ENCODE measurements around the gene TEX26. TPM values are rescaled to one million over a fixed set of nuclear protein-coding genes. Genes with fewer than 3 reads are reported as not detected.

Gene TEX26
- total and polyA plus RNA-seq, 10 of the 15 experiments (the other 5 are each of a cell fraction or from before 2014, with no cell fraction given): not detected

DNA sequence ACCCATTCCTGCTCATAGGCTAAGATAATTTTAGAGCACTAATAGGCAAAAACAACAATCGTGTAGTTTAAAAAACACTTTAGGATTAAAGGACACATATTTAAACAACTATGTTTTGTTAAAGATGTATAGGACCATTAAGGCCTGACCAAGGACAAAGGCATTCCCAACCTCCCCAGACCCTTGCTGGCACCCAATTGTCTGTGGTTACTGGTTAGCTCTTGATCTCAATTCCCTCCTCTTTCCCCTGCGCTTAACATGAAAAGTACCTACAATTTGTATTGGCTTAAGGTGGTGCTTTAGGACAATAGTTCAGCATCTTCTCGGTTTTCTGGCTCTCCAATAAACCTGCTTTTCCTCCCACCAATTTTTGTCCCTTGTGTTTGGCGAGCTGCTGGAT, 51.0 kb downstream of the TEX26 start:
- Histone ChIP-seq H3K4me1 (ENCODE audit: control insufficient read depth, insufficient read depth, low read length) (peaks cover 5% of the 10 kb centered on the region; the same call in 1 of the 2 replicates), H3K9me3 (replicated peaks; ENCODE audit: control insufficient read depth, insufficient read depth, low read length) (no peaks in the 10 kb centered on the region), H3K79me2 (ENCODE audit: control insufficient read depth, insufficient read depth, low read length) (no peaks in the 10 kb centered on the region), H3K27me3 (replicated peaks in 1 of 2; ENCODE audit: control insufficient read depth in 2 of 2, insufficient read depth in 2 of 2, low read length in 1 of 2) (no peaks in the 10 kb centered on the region), H2AFZ (ENCODE audit: control insufficient read depth, low read depth, low read length) (no peak overlapping the region), H3K4me2 (ENCODE audit: control insufficient read depth, insufficient read depth) (no peak overlapping the region), H3K4me3 (no peak overlapping the region), H3K9ac (ENCODE audit: control insufficient read depth, insufficient read depth, low read length) (no peak overlapping the region), H3K27ac (ENCODE audit: control insufficient read depth, insufficient read depth) (no peak overlapping the region), H4K20me1 (ENCODE audit: control insufficient read depth, insufficient read depth) (no peaks in the 10 kb centered on the region), H3K36me3 (ENCODE audit: control insufficient read depth in 2 of 2, insufficient read depth in 2 of 2, low read length in 1 of 2) (no peaks in the 10 kb centered on the region)
- ATAC-seq: no peak
- WGBS (ENCODE audit: insufficient coverage, insufficient replicate concordance, low lambda C conversion rate, missing lambda C conversion rate): 46% methylated on average over 4 of the region's 4 CpGs
- ChIA-PET SMC1A (ENCODE audit: uncharacterized antibody, unreplicated experiment) (no interaction called here), CTCF (interaction anchor here (1.0 to 1.5 kb wide), 2 partner anchors 61 to 65 kb away, joined by 3 to 7 read pairs; no protein-coding TSS in a partner anchor), RAD21 (ENCODE audit: unreplicated experiment) (no interaction called here), POLR2A (no interaction called here)
- no peak for FAIRE-seq
- in situ Hi-C loops (cut with MboI): no loop called here
- BruUV-seq (replicated peaks): no TSS peak
- intact Hi-C loops (cut with micrococcal nuclease; ENCODE audit: unreplicated experiment): loop anchor here (5.0 kb wide), 1 partner anchor 91 kb away; no protein-coding TSS in a partner anchor
- no peak for DNase-seq (ENCODE audit: low read depth, low spot score)
- TF ChIP-seq ZNF24 (IDR thresholded peaks at IDR 0.05) (no peak), MYB (IDR thresholded peaks at IDR 0.05; ENCODE audit: borderline replicate concordance, low read depth, low read length) (no peak), ZSCAN29 (IDR thresholded peaks at IDR 0.05) (no peak), LARP7 (IDR thresholded peaks at IDR 0.05) (no peak), MTA2 (IDR thresholded peaks at IDR 0.05; ENCODE audit: low read depth) (no peak), ATF7 (IDR thresholded peaks at IDR 0.05; ENCODE audit: low read depth) (no peak), HDAC6 (IDR thresholded peaks at IDR 0.05; ENCODE audit: unreplicated experiment) (no peak), ASH2L (IDR thresholded peaks at IDR 0.05; ENCODE audit: borderline replicate concordance, low read depth) (no peak), RELA (IDR thresholded peaks at IDR 0.05; ENCODE audit: borderline replicate concordance, partially characterized antibody) (no peak), ZNF207 (IDR thresholded peaks at IDR 0.05; ENCODE audit: borderline replicate concordance) (no peak), IKZF1 (conservative IDR thresholded peaks at IDR 0.05) (no peak), SMAD5 (IDR thresholded peaks at IDR 0.05; ENCODE audit: low read depth) (no peak), FOS (IDR thresholded peaks at IDR 0.05; ENCODE audit: borderline replicate concordance, extremely low read depth, insufficient read length) (no peak), NRF1 (conservative IDR thresholded peaks at IDR 0.05; ENCODE audit: low read depth, low read length) (no peak), IRF4 (IDR thresholded peaks at IDR 0.05; ENCODE audit: low read depth, low read length) (no peak)
- TF ChIP-seq, protein P1, sequence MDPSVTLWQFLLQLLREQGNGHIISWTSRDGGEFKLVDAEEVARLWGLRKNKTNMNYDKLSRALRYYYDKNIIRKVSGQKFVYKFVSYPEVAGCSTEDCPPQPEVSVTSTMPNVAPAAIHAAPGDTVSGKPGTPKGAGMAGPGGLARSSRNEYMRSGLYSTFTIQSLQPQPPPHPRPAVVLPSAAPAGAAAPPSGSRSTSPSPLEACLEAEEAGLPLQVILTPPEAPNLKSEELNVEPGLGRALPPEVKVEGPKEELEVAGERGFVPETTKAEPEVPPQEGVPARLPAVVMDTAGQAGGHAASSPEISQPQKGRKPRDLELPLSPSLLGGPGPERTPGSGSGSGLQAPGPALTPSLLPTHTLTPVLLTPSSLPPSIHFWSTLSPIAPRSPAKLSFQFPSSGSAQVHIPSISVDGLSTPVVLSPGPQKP (IDR thresholded peaks at IDR 0.05; ENCODE audit: low read depth, low read length): no peak
- TF ChIP-seq, protein P2, sequence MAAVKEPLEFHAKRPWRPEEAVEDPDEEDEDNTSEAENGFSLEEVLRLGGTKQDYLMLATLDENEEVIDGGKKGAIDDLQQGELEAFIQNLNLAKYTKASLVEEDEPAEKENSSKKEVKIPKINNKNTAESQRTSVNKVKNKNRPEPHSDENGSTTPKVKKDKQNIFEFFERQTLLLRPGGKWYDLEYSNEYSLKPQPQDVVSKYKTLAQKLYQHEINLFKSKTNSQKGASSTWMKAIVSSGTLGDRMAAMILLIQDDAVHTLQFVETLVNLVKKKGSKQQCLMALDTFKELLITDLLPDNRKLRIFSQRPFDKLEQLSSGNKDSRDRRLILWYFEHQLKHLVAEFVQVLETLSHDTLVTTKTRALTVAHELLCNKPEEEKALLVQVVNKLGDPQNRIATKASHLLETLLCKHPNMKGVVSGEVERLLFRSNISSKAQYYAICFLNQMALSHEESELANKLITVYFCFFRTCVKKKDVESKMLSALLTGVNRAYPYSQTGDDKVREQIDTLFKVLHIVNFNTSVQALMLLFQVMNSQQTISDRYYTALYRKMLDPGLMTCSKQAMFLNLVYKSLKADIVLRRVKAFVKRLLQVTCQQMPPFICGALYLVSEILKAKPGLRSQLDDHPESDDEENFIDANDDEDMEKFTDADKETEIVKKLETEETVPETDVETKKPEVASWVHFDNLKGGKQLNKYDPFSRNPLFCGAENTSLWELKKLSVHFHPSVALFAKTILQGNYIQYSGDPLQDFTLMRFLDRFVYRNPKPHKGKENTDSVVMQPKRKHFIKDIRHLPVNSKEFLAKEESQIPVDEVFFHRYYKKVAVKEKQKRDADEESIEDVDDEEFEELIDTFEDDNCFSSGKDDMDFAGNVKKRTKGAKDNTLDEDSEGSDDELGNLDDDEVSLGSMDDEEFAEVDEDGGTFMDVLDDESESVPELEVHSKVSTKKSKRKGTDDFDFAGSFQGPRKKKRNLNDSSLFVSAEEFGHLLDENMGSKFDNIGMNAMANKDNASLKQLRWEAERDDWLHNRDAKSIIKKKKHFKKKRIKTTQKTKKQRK (IDR thresholded peaks at IDR 0.05; ENCODE audit: low read depth, low read length): no peak
- TF ChIP-seq, protein P3, sequence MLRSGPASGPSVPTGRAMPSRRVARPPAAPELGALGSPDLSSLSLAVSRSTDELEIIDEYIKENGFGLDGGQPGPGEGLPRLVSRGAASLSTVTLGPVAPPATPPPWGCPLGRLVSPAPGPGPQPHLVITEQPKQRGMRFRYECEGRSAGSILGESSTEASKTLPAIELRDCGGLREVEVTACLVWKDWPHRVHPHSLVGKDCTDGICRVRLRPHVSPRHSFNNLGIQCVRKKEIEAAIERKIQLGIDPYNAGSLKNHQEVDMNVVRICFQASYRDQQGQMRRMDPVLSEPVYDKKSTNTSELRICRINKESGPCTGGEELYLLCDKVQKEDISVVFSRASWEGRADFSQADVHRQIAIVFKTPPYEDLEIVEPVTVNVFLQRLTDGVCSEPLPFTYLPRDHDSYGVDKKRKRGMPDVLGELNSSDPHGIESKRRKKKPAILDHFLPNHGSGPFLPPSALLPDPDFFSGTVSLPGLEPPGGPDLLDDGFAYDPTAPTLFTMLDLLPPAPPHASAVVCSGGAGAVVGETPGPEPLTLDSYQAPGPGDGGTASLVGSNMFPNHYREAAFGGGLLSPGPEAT (IDR thresholded peaks at IDR 0.05; ENCODE audit: low read depth): no peak
- TF ChIP-seq, protein P4, sequence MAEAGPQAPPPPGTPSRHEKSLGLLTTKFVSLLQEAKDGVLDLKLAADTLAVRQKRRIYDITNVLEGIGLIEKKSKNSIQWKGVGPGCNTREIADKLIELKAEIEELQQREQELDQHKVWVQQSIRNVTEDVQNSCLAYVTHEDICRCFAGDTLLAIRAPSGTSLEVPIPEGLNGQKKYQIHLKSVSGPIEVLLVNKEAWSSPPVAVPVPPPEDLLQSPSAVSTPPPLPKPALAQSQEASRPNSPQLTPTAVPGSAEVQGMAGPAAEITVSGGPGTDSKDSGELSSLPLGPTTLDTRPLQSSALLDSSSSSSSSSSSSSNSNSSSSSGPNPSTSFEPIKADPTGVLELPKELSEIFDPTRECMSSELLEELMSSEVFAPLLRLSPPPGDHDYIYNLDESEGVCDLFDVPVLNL (IDR thresholded peaks at IDR 0.05; ENCODE audit: low read depth, low read length): no peak

Data from GM12878 (cell line).